Measurements from ENCODE around the gene CCNL2.
"Not testable (repeated sequence)": the region's sequence is repeated elsewhere in the genome, so short reads cannot be mapped to it uniquely, and the experiment has no call there.

The CCNL2 gene

GRCh38 chr1:1370771-1371300, 28.3 kb downstream of the CCNL2 start:
- H3K36me3 ChIP-seq (ENCODE audit: control insufficient read depth in 2 of 2, insufficient read depth in 1 of 2, low read length in 2 of 2) = peaks cover 0 to 33% of the 10 kb centered on the region in 2 experiments; a peak in 2 of 3 replicates
- no peak overlapping the region for H3K4me3 ChIP-seq (ENCODE audit: low read depth, low read length)
- TF ChIP-seq ZNF843 (tag by site-specific recombination; IDR thresholded peaks at IDR 0.05) = no peak
- TF ChIP-seq SALL2 (tag by site-specific recombination; IDR thresholded peaks at IDR 0.05; ENCODE audit: borderline replicate concordance) = no peak
- no peak for TF ChIP-seq ZNF324 (tag by site-specific recombination; IDR thresholded peaks at IDR 0.05)
- no peak for TF ChIP-seq ZNF701 (tag by site-specific recombination; IDR thresholded peaks at IDR 0.05)
- no peak for TF ChIP-seq ZNF514 (tag by site-specific recombination; IDR thresholded peaks at IDR 0.05)
- TF ChIP-seq ZNF341 (tag by site-specific recombination; IDR thresholded peaks at IDR 0.05; ENCODE audit: low read depth) = no peak
- TF ChIP-seq ZNF600 (tag by site-specific recombination; IDR thresholded peaks at IDR 0.05) = no peak
- TF ChIP-seq, protein P1, sequence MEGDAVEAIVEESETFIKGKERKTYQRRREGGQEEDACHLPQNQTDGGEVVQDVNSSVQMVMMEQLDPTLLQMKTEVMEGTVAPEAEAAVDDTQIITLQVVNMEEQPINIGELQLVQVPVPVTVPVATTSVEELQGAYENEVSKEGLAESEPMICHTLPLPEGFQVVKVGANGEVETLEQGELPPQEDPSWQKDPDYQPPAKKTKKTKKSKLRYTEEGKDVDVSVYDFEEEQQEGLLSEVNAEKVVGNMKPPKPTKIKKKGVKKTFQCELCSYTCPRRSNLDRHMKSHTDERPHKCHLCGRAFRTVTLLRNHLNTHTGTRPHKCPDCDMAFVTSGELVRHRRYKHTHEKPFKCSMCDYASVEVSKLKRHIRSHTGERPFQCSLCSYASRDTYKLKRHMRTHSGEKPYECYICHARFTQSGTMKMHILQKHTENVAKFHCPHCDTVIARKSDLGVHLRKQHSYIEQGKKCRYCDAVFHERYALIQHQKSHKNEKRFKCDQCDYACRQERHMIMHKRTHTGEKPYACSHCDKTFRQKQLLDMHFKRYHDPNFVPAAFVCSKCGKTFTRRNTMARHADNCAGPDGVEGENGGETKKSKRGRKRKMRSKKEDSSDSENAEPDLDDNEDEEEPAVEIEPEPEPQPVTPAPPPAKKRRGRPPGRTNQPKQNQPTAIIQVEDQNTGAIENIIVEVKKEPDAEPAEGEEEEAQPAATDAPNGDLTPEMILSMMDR (tag by site-specific recombination; IDR thresholded peaks at IDR 0.05) = no peak
- TF ChIP-seq SCRT1 (tag by site-specific recombination; IDR thresholded peaks at IDR 0.05; ENCODE audit: borderline replicate concordance) = no peak
- no peak for TF ChIP-seq ZNF585B (tag by site-specific recombination; IDR thresholded peaks at IDR 0.05)
- TF ChIP-seq ZNF26 (tag by site-specific recombination; IDR thresholded peaks at IDR 0.05) = no peak
- TF ChIP-seq, protein P2, sequence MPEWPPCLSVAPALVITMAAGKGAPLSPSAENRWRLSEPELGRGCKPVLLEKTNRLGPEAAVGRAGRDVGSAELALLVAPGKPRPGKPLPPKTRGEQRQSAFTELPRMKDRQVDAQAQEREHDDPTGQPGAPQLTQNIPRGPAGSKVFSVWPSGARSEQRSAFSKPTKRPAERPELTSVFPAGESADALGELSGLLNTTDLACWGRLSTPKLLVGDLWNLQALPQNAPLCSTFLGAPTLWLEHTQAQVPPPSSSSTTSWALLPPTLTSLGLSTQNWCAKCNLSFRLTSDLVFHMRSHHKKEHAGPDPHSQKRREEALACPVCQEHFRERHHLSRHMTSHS (tag by site-specific recombination; IDR thresholded peaks at IDR 0.05) = no peak
- TF ChIP-seq ZNF518A (tag by site-specific recombination; conservative IDR thresholded peaks at IDR 0.05; ENCODE audit: low read depth) = no peak
- TF ChIP-seq ZNF837 (tag by site-specific recombination; IDR thresholded peaks at IDR 0.05) = no peak
- TF ChIP-seq ZNF768 (tag by site-specific recombination; IDR thresholded peaks at IDR 0.05) = no peak
- TF ChIP-seq, protein P3, sequence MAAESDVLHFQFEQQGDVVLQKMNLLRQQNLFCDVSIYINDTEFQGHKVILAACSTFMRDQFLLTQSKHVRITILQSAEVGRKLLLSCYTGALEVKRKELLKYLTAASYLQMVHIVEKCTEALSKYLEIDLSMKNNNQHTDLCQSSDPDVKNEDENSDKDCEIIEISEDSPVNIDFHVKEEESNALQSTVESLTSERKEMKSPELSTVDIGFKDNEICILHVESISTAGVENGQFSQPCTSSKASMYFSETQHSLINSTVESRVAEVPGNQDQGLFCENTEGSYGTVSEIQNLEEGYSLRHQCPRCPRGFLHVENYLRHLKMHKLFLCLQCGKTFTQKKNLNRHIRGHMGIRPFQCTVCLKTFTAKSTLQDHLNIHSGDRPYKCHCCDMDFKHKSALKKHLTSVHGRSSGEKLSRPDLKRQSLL (tag by site-specific recombination; IDR thresholded peaks at IDR 0.05) = no peak
- no peak for TF ChIP-seq ZNF416 (tag by site-specific recombination; IDR thresholded peaks at IDR 0.05)
- no peak for TF ChIP-seq ZNF645 (tag by site-specific recombination; IDR thresholded peaks at IDR 0.05)
- TF ChIP-seq REPIN1 (tag by site-specific recombination; IDR thresholded peaks at IDR 0.05; ENCODE audit: low read depth) = no peak
- peaks cover 4% of the 10 kb centered on the region; the same call in 1 of the 2 replicates for H3K4me1 ChIP-seq (ENCODE audit: control insufficient read depth, insufficient read depth, low read length)
- H3K9me3 ChIP-seq (ENCODE audit: control insufficient read depth, insufficient read depth, low read depth, low read length) = no peaks in the 10 kb centered on the region
- CTCF ChIA-PET = interaction anchor here (1.1 to 2.0 kb wide), 3 partner anchors 8 to 38 kb away, joined by 4 to 15 read pairs (median 5); no protein-coding TSS in a partner anchor
- POLR2A ChIA-PET = interaction anchor here (0.8 to 1.0 kb wide), 2 partner anchors 17 to 71 kb away, joined by 3 read pairs; no protein-coding TSS in a partner anchor
- no peak overlapping the region for H3K27ac ChIP-seq (ENCODE audit: extremely low read depth, low read depth, low read length)

GRCh38 chr1:1370094-1370493, 29.0 kb downstream of the CCNL2 start:
- peaks cover 0 to 33% of the 10 kb centered on the region in 2 experiments; a peak in 2 of 3 replicates for H3K36me3 ChIP-seq (ENCODE audit: control insufficient read depth in 2 of 2, insufficient read depth in 1 of 2, low read length in 2 of 2)
- H3K4me1 ChIP-seq (ENCODE audit: control insufficient read depth, insufficient read depth, low read length); H3K9me3 ChIP-seq (ENCODE audit: control insufficient read depth, insufficient read depth, low read depth, low read length); H3K27ac ChIP-seq (ENCODE audit: extremely low read depth, low read depth, low read length); H3K4me3 ChIP-seq (ENCODE audit: low read depth, low read length): not testable (repeated sequence)
- POLR2A ChIA-PET = interaction anchor here (0.7 to 0.8 kb wide), 2 partner anchors 65 to 70 kb away, joined by 3 to 4 read pairs; no protein-coding TSS in a partner anchor
- CTCF ChIA-PET = interaction anchor here (0.7 to 1.0 kb wide), 3 partner anchors 72 to 386 kb away, joined by 3 to 4 read pairs (median 3); no protein-coding TSS in a partner anchor
